NOMO-1 (cell line): ENCODE data around the gene DGKI.
"Not testable (repeated sequence)": the region's sequence is repeated elsewhere in the genome, so short reads cannot be mapped to it uniquely, and the experiment has no call there.

Experiments used
- DNase-seq, 2 experiments: peaks; one replicate each; lab custom pipeline; 2025; ENCODE audit not compliant: unreplicated experiment in 2 of 2; lab: John Stamatoyannopoulos, UW

The DGKI gene

GRCh38 chr7:137747359-137748031 lies 99.3 kb downstream of the DGKI start:
- DNase-seq = no peak

- no peak for DNase-seq
These were observed 103.8 kb downstream of the DGKI start for GRCh38 chr7:137743021-137743420.

GRCh38 chr7:137742051-137742450 lies 104.7 kb downstream of the DGKI start:
- no peak for DNase-seq

- DNase-seq = no peak
These were observed 105.3 kb downstream of the DGKI start for GRCh38 chr7:137741443-137741842.

- DNase-seq = no peak
These were observed 112.6 kb downstream of the DGKI start for GRCh38 chr7:137734221-137734620.

GRCh38 chr7:137732168-137732567 lies 114.6 kb downstream of the DGKI start:
- DNase-seq = no peak

GRCh38 chr7:137731436-137731835 lies 115.3 kb downstream of the DGKI start:
- DNase-seq = no peak

GRCh38 chr7:137728426-137728825 lies 118.3 kb downstream of the DGKI start:
- no peak for DNase-seq

- no peak for DNase-seq
These were observed 119.4 kb downstream of the DGKI start for GRCh38 chr7:137727413-137727812.

- DNase-seq = no peak
These were observed 128.4 kb downstream of the DGKI start for GRCh38 chr7:137718355-137718754.

- no peak for DNase-seq
These were observed 128.9 kb downstream of the DGKI start for GRCh38 chr7:137717811-137718271.

GRCh38 chr7:137717045-137717444 lies 129.7 kb downstream of the DGKI start:
- no peak for DNase-seq

- no peak for DNase-seq
These were observed 130.7 kb downstream of the DGKI start for GRCh38 chr7:137716061-137716460.

- DNase-seq = no peak
These were observed 131.2 kb downstream of the DGKI start for GRCh38 chr7:137715533-137715932.

- no peak for DNase-seq
These were observed 131.7 kb downstream of the DGKI start for GRCh38 chr7:137715121-137715520.

- DNase-seq = not testable (repeated sequence)
These were observed 140.4 kb downstream of the DGKI start for GRCh38 chr7:137706330-137706729.

- DNase-seq = no peak
These were observed 142.1 kb downstream of the DGKI start for GRCh38 chr7:137704723-137705122.

- DNase-seq = no peak
These were observed 143.3 kb downstream of the DGKI start for GRCh38 chr7:137703291-137704010.

- no peak for DNase-seq
These were observed 149.8 kb downstream of the DGKI start for GRCh38 chr7:137696988-137697387.

GRCh38 chr7:137696376-137696775 lies 150.4 kb downstream of the DGKI start:
- no peak for DNase-seq

GRCh38 chr7:137695942-137696341 lies 150.8 kb downstream of the DGKI start:
- DNase-seq = no peak

GRCh38 chr7:137695494-137695893 lies 151.3 kb downstream of the DGKI start:
- no peak for DNase-seq
